K562 (cell line): ENCODE data around the gene RNF213. TPM values are rescaled to one million over a fixed set of nuclear protein-coding genes. Genes with fewer than 3 reads are reported as not detected.

Source experiments
- ATAC-seq: fragments of 200-7000 bp; cut with Tn5 transposase; 3 replicates; pipeline ENCODE4 v1.9.1; 2020; ENCODE audit warnings: moderate library complexity
- BruUV-seq: library from RNA; stranded (reverse); fragments of 400-500 nt; replicated peaks from 2 replicates; lab custom pipeline; 2021; lab: Mats Ljungman, UMichigan
- CTCF ChIA-PET: fragments of 300-600 bp; formaldehyde crosslinking; extraction: SDS; loops from one replicate; lab custom pipeline; 2021; ENCODE audit warnings: low intra/inter-chr PET ratio; lab: Yijun Ruan, JAX
- POLR2A ChIA-PET: fragments of 300-600, 350-650 bp; sonication (Branson Sonifier 250); formaldehyde crosslinking; extraction: SDS; loops from one replicate; lab custom pipeline; 2021; ENCODE audit warnings: antibody characterized with exemption, inconsistent platforms; lab: Yijun Ruan, JAX
- DNase-seq, 4 experiments: peaks; one replicate each; pipeline versions ENCODE4 v3.0.0 to v3.0.0-alpha.2; 2011 to 2018; ENCODE audit warnings: low spot score in 3 of 4, mixed read lengths in 3 of 4; ENCODE audit errors: extremely low read depth in 1 of 4
- FAIRE-seq: peaks from 2 replicates; lab custom pipeline; 2011; peaks lifted over from hg19 to GRCh38; lab: Jason Lieb, UNC
- H2AFZ ChIP-seq: 2 replicates; pipeline ENCODE4 v1.6.0; 2011; ENCODE audit warnings: low read depth, low read length, control low read depth, inconsistent platforms
- H3K27ac ChIP-seq: fragments of 200-600 bp; 3 replicates; pipeline ENCODE4 v1.8.0; 2011; ENCODE audit warnings: low read depth, mild to moderate bottlenecking, control low read depth, inconsistent platforms, low read length, moderate library complexity, mixed read lengths; ENCODE audit errors: extremely low read depth
- H3K27me3 ChIP-seq, 2 experiments: fragments of 300-600 bp in 1 of 2; 2 replicates in 1 of 2; 3 replicates in 1 of 2; pipeline versions ENCODE4 v1.6.0 to v1.8.0; 2011; ENCODE audit warnings: inconsistent platforms in 2 of 2, low read length in 2 of 2, mild to moderate bottlenecking in 1 of 2, mixed read lengths in 1 of 2, moderate library complexity in 1 of 2; ENCODE audit not compliant: control insufficient read depth in 2 of 2, insufficient read depth in 2 of 2
- H3K36me3 ChIP-seq: fragments of 300-600 bp; 3 replicates; pipeline ENCODE4 v1.8.0; 2011; ENCODE audit warnings: mild to moderate bottlenecking, low read length, inconsistent platforms; ENCODE audit not compliant: control insufficient read depth, insufficient read depth
- H3K4me1 ChIP-seq, 2 experiments: fragments of 200-600 bp in 1 of 2; replicated peaks in 1 of 2; 2 replicates in 1 of 2; 3 replicates in 1 of 2; pipeline versions ENCODE4 v1.5.1 to v1.8.0; 2011; ENCODE audit warnings: inconsistent platforms in 2 of 2, low read length in 2 of 2, mild to moderate bottlenecking in 1 of 2, mixed read lengths in 1 of 2, moderate library complexity in 1 of 2; ENCODE audit not compliant: control insufficient read depth in 2 of 2, insufficient read depth in 2 of 2
- H3K4me2 ChIP-seq: 2 replicates; pipeline ENCODE4 v1.6.1; 2011; ENCODE audit warnings: low read length, control low read depth, inconsistent platforms, mixed read lengths; ENCODE audit not compliant: insufficient read depth
- H3K4me3 ChIP-seq: fragments of 200-600 bp; sonication (generic), shearing (Covaris generic); 2 replicates; pipeline ENCODE4 v1.5.1; 2016; ENCODE audit warnings: control low read depth, inconsistent platforms
- H3K79me2 ChIP-seq: fragments of 200-600 bp; 3 replicates; pipeline ENCODE4 v1.8.0; 2011; ENCODE audit warnings: low read length, inconsistent platforms; ENCODE audit not compliant: control insufficient read depth, insufficient read depth
- H3K9ac ChIP-seq, 2 experiments: 2 replicates each; pipeline versions ENCODE4 v1.6.0 to v1.6.1; 2011; ENCODE audit warnings: low read depth in 2 of 2, low read length in 2 of 2, control low read depth in 1 of 2, inconsistent platforms in 1 of 2, mild to moderate bottlenecking in 1 of 2, mixed read lengths in 1 of 2; ENCODE audit not compliant: insufficient read depth in 1 of 2
- H3K9me1 ChIP-seq: one replicate; pipeline ENCODE4 v1.6.0; 2011; ENCODE audit warnings: inconsistent platforms, mild to moderate bottlenecking, low read length, moderate library complexity; ENCODE audit not compliant: control insufficient read depth, insufficient read depth
- H3K9me3 ChIP-seq: replicated peaks from 2 replicates; pipeline ENCODE4 v1.5.1; 2011; ENCODE audit warnings: low read depth, low read length, inconsistent platforms; ENCODE audit not compliant: control insufficient read depth, insufficient read depth
- H4K20me1 ChIP-seq: replicated peaks from 2 replicates; pipeline ENCODE4 v1.6.1; 2011; ENCODE audit warnings: low read length, inconsistent platforms, mixed read lengths; ENCODE audit not compliant: control insufficient read depth, insufficient read depth
- FOSL1 ChIP-seq: fragments of 200-800 bp; sonication (Bioruptor generic); conservative IDR thresholded peaks from 2 replicates; pipeline ENCODE4 v1.6.1; 2016; ENCODE audit warnings: missing genetic modification characterization, missing compliant biosample characterization
- HDGF ChIP-seq: fragments of 450-650 bp; IDR thresholded peaks from 2 replicates; pipeline ENCODE4 v1.6.1; 2016
- MNT ChIP-seq, 2 experiments: fragments of 450-650 bp; conservative IDR thresholded peaks; 2 replicates each; pipeline ENCODE4 v1.6.1; 2017; ENCODE audit warnings: mild to moderate bottlenecking in 2 of 2, moderate library complexity in 2 of 2
- SAFB2 ChIP-seq: fragments of 200-400 bp; formaldehyde crosslinking; IDR thresholded peaks from 2 replicates; pipeline ENCODE4 v1.6.1; 2018; ENCODE audit warnings: borderline replicate concordance, low read length, low read depth, moderate library complexity; ENCODE audit not compliant: severe bottlenecking
- STAT5B ChIP-seq: fragments of 250-450 bp; sonication (Bioruptor Pico); IDR thresholded peaks from 2 replicates; pipeline ENCODE4 v1.8.0; 2021; ENCODE audit warnings: mild to moderate bottlenecking, inconsistent platforms
- YBX1 ChIP-seq: fragments of 450-650 bp; IDR thresholded peaks from 2 replicates; pipeline ENCODE4 v1.7.1; 2016; ENCODE audit warnings: mild to moderate bottlenecking
- WGBS: fragments of 100-300 bp; shearing (Covaris generic); methylation state at CpG from one replicate; pipeline ENCODE4 v1.1.6; 2016; ENCODE audit warnings: low coverage, mixed read lengths; ENCODE audit not compliant: insufficient coverage; ENCODE audit errors: missing lambda C conversion rate; 5-methylcytosine and 5-hydroxymethylcytosine counted together
- in situ Hi-C: fragments of 300-500 bp; cut with MboI; formaldehyde crosslinking; loops from 4 replicates; pipeline ENCODE4 v1.15.0; 2018; ENCODE audit warnings: inconsistent platforms, mixed read lengths
- intact Hi-C: fragments of 100-400 bp; cut with micrococcal nuclease; formaldehyde crosslinking; loops from 2 replicates; pipeline ENCODE4 v1.14.2; 2022
- polyA plus RNA-seq, 8 experiments: library from polyadenylated mRNA; depleted of rRNA in 4 of 8; stranded (reverse) in 5 of 8; unstranded in 3 of 8; fragments of >200 nt; fragmentation: Nextera tagmentation in 2 of 8; fragmentation: Illumina TruSeq in 1 of 8; extraction: Ambion mirVana in 2 of 8; extraction: Trizol in 1 of 8; gene quantifications; 2 replicates each; pipeline versions ENCODE4 v1.2.1 to v1.2.3, GENCODE V29; 2011 to 2014; ENCODE audit warnings: inconsistent platforms in 1 of 8, missing spikeins in 1 of 8
- total RNA-seq, 7 experiments: library from RNA; depleted of rRNA in 6 of 7; stranded (reverse); fragments of >200 nt in 6 of 7; fragmentation: Illumina TruSeq in 2 of 7; extraction: Trizol in 2 of 7; gene quantifications; 2 replicates each; pipeline versions ENCODE4 v1.2.1 to v1.2.3, GENCODE V29; 2011 to 2021; ENCODE audit warnings: low replicate concordance in 1 of 7

Gene RNF213
- total and polyA plus RNA-seq, 9 of the 15 experiments (the other 6 are each of a cell fraction or from before 2014, with no cell fraction given) = 5.3 to 33.6 (median 17.9) TPM

- TF ChIP-seq MNT (conservative IDR thresholded peaks at IDR 0.05) = no peak
Observed at GRCh38 chr17:80347536-80347935, 86.9 kb downstream of the RNF213 start (continued).

- Histone ChIP-seq H3K27me3 (no peaks in the 10 kb centered on the region), H3K36me3 (peaks cover 94% of the 10 kb centered on the region; the same call in 2 of the 3 replicates), H3K27ac (no peak overlapping the region), H3K79me2 (no peaks in the 10 kb centered on the region), H4K20me1 (no peaks in the 10 kb centered on the region), H3K9me3 (no peaks in the 10 kb centered on the region), H3K9ac (no peak overlapping the region), H3K4me3 (no peak overlapping the region), H3K9me1 (no peaks in the 10 kb centered on the region), H3K4me1 (no peaks in the 10 kb centered on the region), H2AFZ (no peak overlapping the region), H3K4me2 (no peak overlapping the region)
- in situ Hi-C loops = no loop called here
- DNase-seq (no peak), FAIRE-seq (no peak), ATAC-seq (no peak)
- 89% methylated on average over 16 of the region's 24 CpGs for WGBS
- no TSS peak for BruUV-seq
- TF ChIP-seq FOSL1 (no peak), YBX1 (no peak), SAFB2 (no peak), HDGF (no peak), STAT5B (no peak)
- ChIA-PET CTCF (no interaction called here), POLR2A (interaction anchor here (1.5 kb wide), 1 partner anchor 25 kb away, joined by 3 read pairs; no protein-coding TSS in a partner anchor)
- intact Hi-C loops = no loop called here
Observed at GRCh38 chr17:80347948-80348351, 87.3 kb downstream of the RNF213 start.
